ENCODE measurements around the gene PES1.

GRCh38 chr22:30564045-30564760, 27.5 kb downstream of the PES1 start:
- TF ChIP-seq, protein P1, sequence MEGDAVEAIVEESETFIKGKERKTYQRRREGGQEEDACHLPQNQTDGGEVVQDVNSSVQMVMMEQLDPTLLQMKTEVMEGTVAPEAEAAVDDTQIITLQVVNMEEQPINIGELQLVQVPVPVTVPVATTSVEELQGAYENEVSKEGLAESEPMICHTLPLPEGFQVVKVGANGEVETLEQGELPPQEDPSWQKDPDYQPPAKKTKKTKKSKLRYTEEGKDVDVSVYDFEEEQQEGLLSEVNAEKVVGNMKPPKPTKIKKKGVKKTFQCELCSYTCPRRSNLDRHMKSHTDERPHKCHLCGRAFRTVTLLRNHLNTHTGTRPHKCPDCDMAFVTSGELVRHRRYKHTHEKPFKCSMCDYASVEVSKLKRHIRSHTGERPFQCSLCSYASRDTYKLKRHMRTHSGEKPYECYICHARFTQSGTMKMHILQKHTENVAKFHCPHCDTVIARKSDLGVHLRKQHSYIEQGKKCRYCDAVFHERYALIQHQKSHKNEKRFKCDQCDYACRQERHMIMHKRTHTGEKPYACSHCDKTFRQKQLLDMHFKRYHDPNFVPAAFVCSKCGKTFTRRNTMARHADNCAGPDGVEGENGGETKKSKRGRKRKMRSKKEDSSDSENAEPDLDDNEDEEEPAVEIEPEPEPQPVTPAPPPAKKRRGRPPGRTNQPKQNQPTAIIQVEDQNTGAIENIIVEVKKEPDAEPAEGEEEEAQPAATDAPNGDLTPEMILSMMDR (IDR thresholded peaks at IDR 0.05), result no peak
- no peak for TF ChIP-seq POLR2A (IDR thresholded peaks at IDR 0.05)
